Vagina (tissue), 2 donors: Measurements from ENCODE around the gene SLC22A23.

Experiments used
- POLR2A ChIP-seq, 2 donors: fragments of 450-650 bp; IDR thresholded peaks; one replicate each; pipeline ENCODE4 v1.6.1; 2017; ENCODE audit warnings: antibody characterized with exemption in 2 of 2, mild to moderate bottlenecking in 2 of 2, moderate library complexity in 2 of 2
- POLR2AphosphoS5 ChIP-seq, 2 donors: sonication (generic); formaldehyde crosslinking; IDR thresholded peaks; one replicate each; pipeline ENCODE4 v1.9.0; 2017; ENCODE audit warnings: antibody characterized with exemption in 2 of 2, mild to moderate bottlenecking in 2 of 2, low read depth in 1 of 2; ENCODE audit not compliant: insufficient read depth in 1 of 2
- TF ChIP-seq, protein P1 (sequence below), 3 experiments: fragments of 450-650 bp in 2 of 3; fragments of 200-600 bp in 1 of 3; sonication (generic) in 1 of 3; IDR thresholded peaks; one replicate each; pipeline ENCODE4 v1.5.1; 2017 to 2019; ENCODE audit warnings: antibody characterized with exemption in 3 of 3, mild to moderate bottlenecking in 2 of 3, moderate library complexity in 2 of 3

DNA sequence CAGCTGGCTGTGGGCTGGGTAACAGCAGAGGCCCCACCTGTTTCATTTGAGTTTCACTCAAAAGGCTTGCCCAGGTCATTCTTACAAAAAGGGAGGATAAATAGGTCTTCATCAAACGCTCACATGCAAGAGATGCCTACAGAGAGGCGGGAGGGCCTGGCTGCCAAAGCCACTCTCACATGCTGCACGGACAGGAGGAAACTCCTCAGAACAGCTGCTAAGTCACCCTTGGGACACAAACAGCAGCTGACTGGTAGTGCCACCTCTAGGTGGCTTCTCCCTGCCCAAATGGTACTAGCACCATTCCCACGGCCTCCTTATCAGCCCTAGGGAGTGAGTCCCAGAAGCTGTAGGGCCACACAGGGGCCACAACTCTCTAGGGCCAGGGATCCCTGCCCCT, 23.8 kb downstream of the SLC22A23 start:
- TF ChIP-seq, protein P1, sequence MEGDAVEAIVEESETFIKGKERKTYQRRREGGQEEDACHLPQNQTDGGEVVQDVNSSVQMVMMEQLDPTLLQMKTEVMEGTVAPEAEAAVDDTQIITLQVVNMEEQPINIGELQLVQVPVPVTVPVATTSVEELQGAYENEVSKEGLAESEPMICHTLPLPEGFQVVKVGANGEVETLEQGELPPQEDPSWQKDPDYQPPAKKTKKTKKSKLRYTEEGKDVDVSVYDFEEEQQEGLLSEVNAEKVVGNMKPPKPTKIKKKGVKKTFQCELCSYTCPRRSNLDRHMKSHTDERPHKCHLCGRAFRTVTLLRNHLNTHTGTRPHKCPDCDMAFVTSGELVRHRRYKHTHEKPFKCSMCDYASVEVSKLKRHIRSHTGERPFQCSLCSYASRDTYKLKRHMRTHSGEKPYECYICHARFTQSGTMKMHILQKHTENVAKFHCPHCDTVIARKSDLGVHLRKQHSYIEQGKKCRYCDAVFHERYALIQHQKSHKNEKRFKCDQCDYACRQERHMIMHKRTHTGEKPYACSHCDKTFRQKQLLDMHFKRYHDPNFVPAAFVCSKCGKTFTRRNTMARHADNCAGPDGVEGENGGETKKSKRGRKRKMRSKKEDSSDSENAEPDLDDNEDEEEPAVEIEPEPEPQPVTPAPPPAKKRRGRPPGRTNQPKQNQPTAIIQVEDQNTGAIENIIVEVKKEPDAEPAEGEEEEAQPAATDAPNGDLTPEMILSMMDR (IDR thresholded peaks at IDR 0.05) = no peak
- no peak for TF ChIP-seq POLR2AphosphoS5 (IDR thresholded peaks at IDR 0.05; ENCODE audit: insufficient read depth in 1 of 2, low read depth in 1 of 2)
- TF ChIP-seq POLR2A (IDR thresholded peaks at IDR 0.05) = no peak
